ENCODE results near the gene GNAT3. TPM values are rescaled to one million over a fixed set of nuclear protein-coding genes. Genes with fewer than 3 reads are reported as not detected.

GNAT3 gene
- total and polyA plus RNA-seq, 2 of the 8 experiments (the other 6 are each of a cell fraction or from before 2014, with no cell fraction given) = not detected

- no peak overlapping the region for H2AK5ac ChIP-seq (ENCODE audit: low read depth, low read length)
- WGBS, 2 experiments (ENCODE audit: extremely low coverage in 1 of 2, insufficient coverage in 1 of 2, insufficient read length in 1 of 2, insufficient replicate concordance in 2 of 2, low coverage in 1 of 2, low lambda C conversion rate in 2 of 2, missing lambda C conversion rate in 1 of 2) = 97% methylated on average over 1 of the region's 1 CpG; no CpG with 5 or more reads in 1 of the 2 experiments
- H3K27me3 ChIP-seq (replicated peaks in 1 of 4; ENCODE audit: control insufficient read depth in 3 of 4, extremely low read depth in 1 of 4, insufficient read depth in 3 of 4, low read length in 3 of 4) = no peaks in the 10 kb centered on the region
- no peak overlapping the region for H2BK20ac ChIP-seq (ENCODE audit: low read length)
- no peak overlapping the region for H3K14ac ChIP-seq (ENCODE audit: insufficient read length)
- no peak for TF ChIP-seq ATF2 (IDR thresholded peaks at IDR 0.05; ENCODE audit: low read length)
- no peak for TF ChIP-seq MAX (IDR thresholded peaks at IDR 0.05)
- no peak for TF ChIP-seq CBX8 (IDR thresholded peaks at IDR 0.05; ENCODE audit: borderline replicate concordance, low read depth, low read length)
- TF ChIP-seq EP300 (IDR thresholded peaks at IDR 0.05; ENCODE audit: borderline replicate concordance in 1 of 2, low read depth in 2 of 2, low read length in 2 of 2) = no peak
- TF ChIP-seq CTCF (IDR thresholded peaks at IDR 0.05; ENCODE audit: control extremely low read depth in 1 of 3, insufficient read depth in 1 of 3, low read depth in 1 of 3, low read length in 3 of 3) = no peak
- TF ChIP-seq SP4 (IDR thresholded peaks at IDR 0.05; ENCODE audit: low read length) = no peak
- no peak for TF ChIP-seq KDM5A (IDR thresholded peaks at IDR 0.05; ENCODE audit: low read length)
- TF ChIP-seq NRF1 (IDR thresholded peaks at IDR 0.05; ENCODE audit: low read depth, low read length) = no peak
- ChIA-PET POLR2A (ENCODE audit: partially characterized antibody) (no interaction called here), CTCF (ENCODE audit: partially characterized antibody) (interaction anchor here (1.4 kb wide), 1 partner anchor 14 kb away, joined by 4 read pairs; no protein-coding TSS in a partner anchor)
- H2BK15ac ChIP-seq (ENCODE audit: low read length) = no peak overlapping the region
- no peak overlapping the region for H3K23ac ChIP-seq (ENCODE audit: insufficient read length)
- no peak overlapping the region for H3K27ac ChIP-seq (ENCODE audit: low read depth, low read length)
- no peak overlapping the region for H3K18ac ChIP-seq (ENCODE audit: extremely low read depth, low read length)
- no peak overlapping the region for H3K4me3 ChIP-seq (ENCODE audit: extremely low read depth in 1 of 4, insufficient read depth in 2 of 4, low read depth in 3 of 4, low read length in 4 of 4)
- H2BK120ac ChIP-seq (replicated peaks; ENCODE audit: low read depth, low read length) = no peak overlapping the region
- no peaks in the 10 kb centered on the region for H3K79me1 ChIP-seq (ENCODE audit: low read depth, low read length)
- no peak overlapping the region for H4K91ac ChIP-seq (replicated peaks; ENCODE audit: insufficient read length, low read length)
- no peaks in the 10 kb centered on the region for H3K36me3 ChIP-seq (ENCODE audit: control insufficient read depth in 2 of 4, insufficient read depth in 4 of 4, low read length in 3 of 4)
- H3K9me3 ChIP-seq (ENCODE audit: insufficient read depth in 2 of 2, low read depth in 1 of 2, low read length in 1 of 2) = no peaks in the 10 kb centered on the region
- H3K4ac ChIP-seq (replicated peaks; ENCODE audit: insufficient read length, low read depth, low read length) = no peak overlapping the region
- no peaks in the 10 kb centered on the region for H3K23me2 ChIP-seq (ENCODE audit: low read depth, low read length)
- no peak overlapping the region for H3K9ac ChIP-seq (replicated peaks in 1 of 4; ENCODE audit: extremely low read depth in 1 of 4, low read depth in 3 of 4, low read length in 3 of 4)
- no peak overlapping the region for H2BK5ac ChIP-seq (ENCODE audit: low read depth, low read length)
- no peak overlapping the region for H3K4me2 ChIP-seq (ENCODE audit: insufficient read depth in 1 of 2, low read depth in 2 of 2, low read length in 2 of 2)
- no peak overlapping the region for H4K8ac ChIP-seq (ENCODE audit: extremely low read depth, insufficient read depth, low read length)
- H2BK12ac ChIP-seq (ENCODE audit: low read depth, low read length) = no peak overlapping the region
- H3K79me2 ChIP-seq (ENCODE audit: control insufficient read depth in 1 of 2, insufficient read depth in 2 of 2, low read length in 2 of 2) = no peaks in the 10 kb centered on the region
- H3K4me1 ChIP-seq (replicated peaks in 1 of 4; ENCODE audit: control insufficient read depth in 3 of 4, insufficient read depth in 4 of 4, low read length in 3 of 4) = no peaks in the 10 kb centered on the region
- H4K5ac ChIP-seq (ENCODE audit: insufficient read length, low read depth, low read length) = no peak overlapping the region
- H4K20me1 ChIP-seq (replicated peaks in 1 of 2; ENCODE audit: control insufficient read depth in 1 of 2, insufficient read depth in 2 of 2, low read length in 2 of 2) = no peaks in the 10 kb centered on the region
- no peak for FAIRE-seq
- H3K56ac ChIP-seq (replicated peaks; ENCODE audit: insufficient read length, low read depth, low read length) = no peak overlapping the region
- no peak for DNase-seq (ENCODE audit: low read depth in 1 of 2, low spot score in 2 of 2)
- no peak overlapping the region for H2AFZ ChIP-seq (ENCODE audit: low read length)
Observed at GRCh38 chr7:80460857-80461256, 51.0 kb downstream of the GNAT3 start.

Data from H1 (cell line).